ENCODE measurements around the gene NCEH1.

DNA sequence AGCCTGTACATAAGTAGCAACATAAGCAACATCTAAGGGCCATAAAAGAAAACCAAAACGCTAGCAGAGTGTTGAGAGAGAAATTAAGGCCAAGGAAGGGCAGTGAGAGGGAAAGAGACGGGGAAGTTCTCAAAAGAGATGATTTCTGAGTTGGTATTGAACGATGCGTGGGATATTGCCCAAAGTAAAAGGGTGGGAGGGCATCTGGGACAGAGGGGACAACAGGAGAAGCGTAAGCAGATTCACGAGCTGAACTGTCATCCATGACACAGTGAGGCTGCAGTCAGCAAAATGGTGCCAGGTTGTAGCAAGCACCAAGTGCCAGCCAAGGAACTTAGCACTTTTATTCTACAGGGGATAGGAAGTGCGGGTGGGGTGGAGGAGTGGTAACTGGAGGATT, 11.8 kb downstream of the NCEH1 start:
- TF ChIP-seq, protein P1, sequence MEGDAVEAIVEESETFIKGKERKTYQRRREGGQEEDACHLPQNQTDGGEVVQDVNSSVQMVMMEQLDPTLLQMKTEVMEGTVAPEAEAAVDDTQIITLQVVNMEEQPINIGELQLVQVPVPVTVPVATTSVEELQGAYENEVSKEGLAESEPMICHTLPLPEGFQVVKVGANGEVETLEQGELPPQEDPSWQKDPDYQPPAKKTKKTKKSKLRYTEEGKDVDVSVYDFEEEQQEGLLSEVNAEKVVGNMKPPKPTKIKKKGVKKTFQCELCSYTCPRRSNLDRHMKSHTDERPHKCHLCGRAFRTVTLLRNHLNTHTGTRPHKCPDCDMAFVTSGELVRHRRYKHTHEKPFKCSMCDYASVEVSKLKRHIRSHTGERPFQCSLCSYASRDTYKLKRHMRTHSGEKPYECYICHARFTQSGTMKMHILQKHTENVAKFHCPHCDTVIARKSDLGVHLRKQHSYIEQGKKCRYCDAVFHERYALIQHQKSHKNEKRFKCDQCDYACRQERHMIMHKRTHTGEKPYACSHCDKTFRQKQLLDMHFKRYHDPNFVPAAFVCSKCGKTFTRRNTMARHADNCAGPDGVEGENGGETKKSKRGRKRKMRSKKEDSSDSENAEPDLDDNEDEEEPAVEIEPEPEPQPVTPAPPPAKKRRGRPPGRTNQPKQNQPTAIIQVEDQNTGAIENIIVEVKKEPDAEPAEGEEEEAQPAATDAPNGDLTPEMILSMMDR (IDR thresholded peaks at IDR 0.05 in 2 of 3, conservative IDR thresholded peaks at IDR 0.05 in 1 of 3; ENCODE audit: insufficient read depth in 2 of 3, low read depth in 1 of 3, low read length in 3 of 3): no peak
- no peak for TF ChIP-seq MTA3 (IDR thresholded peaks at IDR 0.05; ENCODE audit: borderline replicate concordance)
- TF ChIP-seq KAT7 (CRISPR knock-in tag; IDR thresholded peaks at IDR 0.05; ENCODE audit: borderline replicate concordance): no peak
- no peak for TF ChIP-seq JUN (IDR thresholded peaks at IDR 0.05; ENCODE audit: borderline replicate concordance, low read depth, low read length)
- TF ChIP-seq JUN (CRISPR knock-in tag; IDR thresholded peaks at IDR 0.05; ENCODE audit: borderline replicate concordance): no peak
- TF ChIP-seq HNRNPK (IDR thresholded peaks at IDR 0.05; ENCODE audit: low read depth, low read length, poor library complexity, severe bottlenecking): no peak
- no peak for TF ChIP-seq LARP7 (IDR thresholded peaks at IDR 0.05)
- TF ChIP-seq, protein P2, sequence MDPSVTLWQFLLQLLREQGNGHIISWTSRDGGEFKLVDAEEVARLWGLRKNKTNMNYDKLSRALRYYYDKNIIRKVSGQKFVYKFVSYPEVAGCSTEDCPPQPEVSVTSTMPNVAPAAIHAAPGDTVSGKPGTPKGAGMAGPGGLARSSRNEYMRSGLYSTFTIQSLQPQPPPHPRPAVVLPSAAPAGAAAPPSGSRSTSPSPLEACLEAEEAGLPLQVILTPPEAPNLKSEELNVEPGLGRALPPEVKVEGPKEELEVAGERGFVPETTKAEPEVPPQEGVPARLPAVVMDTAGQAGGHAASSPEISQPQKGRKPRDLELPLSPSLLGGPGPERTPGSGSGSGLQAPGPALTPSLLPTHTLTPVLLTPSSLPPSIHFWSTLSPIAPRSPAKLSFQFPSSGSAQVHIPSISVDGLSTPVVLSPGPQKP (CRISPR knock-in tag; IDR thresholded peaks at IDR 0.05): no peak
- TF ChIP-seq TCF7 (IDR thresholded peaks at IDR 0.05; ENCODE audit: borderline replicate concordance): no peak
- no peak for TF ChIP-seq MEF2A (IDR thresholded peaks at IDR 0.05; ENCODE audit: control insufficient read depth, low read depth, low read length)
- TF ChIP-seq, protein P3, sequence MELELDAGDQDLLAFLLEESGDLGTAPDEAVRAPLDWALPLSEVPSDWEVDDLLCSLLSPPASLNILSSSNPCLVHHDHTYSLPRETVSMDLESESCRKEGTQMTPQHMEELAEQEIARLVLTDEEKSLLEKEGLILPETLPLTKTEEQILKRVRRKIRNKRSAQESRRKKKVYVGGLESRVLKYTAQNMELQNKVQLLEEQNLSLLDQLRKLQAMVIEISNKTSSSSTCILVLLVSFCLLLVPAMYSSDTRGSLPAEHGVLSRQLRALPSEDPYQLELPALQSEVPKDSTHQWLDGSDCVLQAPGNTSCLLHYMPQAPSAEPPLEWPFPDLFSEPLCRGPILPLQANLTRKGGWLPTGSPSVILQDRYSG (tag; conservative IDR thresholded peaks at IDR 0.05; ENCODE audit: low read depth): no peak
- no peak for TF ChIP-seq POLR2A (conservative IDR thresholded peaks at IDR 0.05)
- TF ChIP-seq ZNF408 (CRISPR knock-in tag; IDR thresholded peaks at IDR 0.05; ENCODE audit: low read depth): no peak
